Kidney epithelial cell (primary cell): ENCODE results near the gene NEDD9. TPM values are rescaled to one million over a fixed set of nuclear protein-coding genes. Genes with fewer than 3 reads are reported as not detected.

ENCODE experiments used
- DNase-seq: peaks from one replicate; pipeline ENCODE4 v3.0.0-alpha.2; 2010; ENCODE audit warnings: low read depth
- H3K27me3 ChIP-seq: 2 replicates; pipeline ENCODE4 v1.6.0; 2011; ENCODE audit warnings: low read length; ENCODE audit not compliant: control insufficient read depth, insufficient read depth
- H3K36me3 ChIP-seq: 2 replicates; pipeline ENCODE4 v1.5.1; 2011; ENCODE audit warnings: low read length; ENCODE audit not compliant: control insufficient read depth, insufficient read depth
- H3K4me3 ChIP-seq: 2 replicates; pipeline ENCODE4 v1.5.1; 2011; ENCODE audit warnings: low read depth, mild to moderate bottlenecking, control low read depth, low read length
- CTCF ChIP-seq: IDR thresholded peaks from 2 replicates; pipeline ENCODE4 v1.5.1; 2011; ENCODE audit warnings: mild to moderate bottlenecking, moderate library complexity, low read length, control low read depth, inconsistent platforms; ENCODE audit not compliant: insufficient read depth, poor library complexity, severe bottlenecking
- total RNA-seq: library from RNA; depleted of rRNA; stranded (reverse); fragments of >200 nt; gene quantifications from 2 replicates; pipeline ENCODE4 v1.2.3, GENCODE V29; 2015

Gene NEDD9
- total RNA-seq, 1 donor from 2014 or later, result 48.3 TPM

- DNase-seq, result no peak
- Histone ChIP-seq H3K27me3 (no peaks in the 10 kb centered on the region), H3K4me3 (no peak overlapping the region)
These were observed 6.5 kb downstream of the NEDD9 start for GRCh38 chr6:11226005-11226404.

GRCh38 chr6:11224966-11225463 is 7.5 kb downstream of the NEDD9 start:
- no peak overlapping the region for H3K4me3 ChIP-seq

More at GRCh38 chr6:11226005-11226404, 6.5 kb downstream of the NEDD9 start:
- H3K36me3 ChIP-seq, result peaks cover 1% of the 10 kb centered on the region
- no peak for TF ChIP-seq CTCF

GRCh38 chr6:11224252-11224965 is 8.1 kb downstream of the NEDD9 start:
- TF ChIP-seq CTCF, result no peak
- Histone ChIP-seq H3K4me3 (no peak overlapping the region), H3K27me3 (no peaks in the 10 kb centered on the region), H3K36me3 (peaks cover 1% of the 10 kb centered on the region)
- DNase-seq, result no peak

More at GRCh38 chr6:11224966-11225463, 7.5 kb downstream of the NEDD9 start:
- TF ChIP-seq CTCF, result no peak
- DNase-seq, result no peak
- H3K36me3 ChIP-seq, result peaks cover 1% of the 10 kb centered on the region
- H3K27me3 ChIP-seq, result no peaks in the 10 kb centered on the region

GRCh38 chr6:11223286-11223864 is 9.1 kb downstream of the NEDD9 start:
- Histone ChIP-seq H3K4me3 (no peak overlapping the region), H3K27me3 (no peaks in the 10 kb centered on the region), H3K36me3 (peaks cover 1% of the 10 kb centered on the region)
- no peak for TF ChIP-seq CTCF
- DNase-seq, result no peak

- no peak for TF ChIP-seq CTCF
- no peak for DNase-seq
- Histone ChIP-seq H3K36me3 (peaks cover 1% of the 10 kb centered on the region), H3K4me3 (no peak overlapping the region), H3K27me3 (no peaks in the 10 kb centered on the region)
These were observed 9.8 kb downstream of the NEDD9 start for GRCh38 chr6:11222385-11223277.
